BE2C (cell line): ENCODE measurements around the gene PLPP7.
A peak's percentile ranks its signal among the peaks of the same experiment; 100 is the strongest.
"Not testable (repeated sequence)": the region's sequence is repeated elsewhere in the genome, so short reads cannot be mapped to it uniquely, and the experiment has no call there.

Experiments
- DNase-seq: peaks from one replicate; pipeline ENCODE4 v3.0.0-alpha.2; 2020
- H3K27me3 ChIP-seq: fragments of 250-450 bp; sonication (Bioruptor Pico); 2 replicates; pipeline ENCODE4 v1.5.1; 2020; ENCODE audit warnings: mild to moderate bottlenecking
- H3K36me3 ChIP-seq: fragments of 250-450 bp; sonication (Bioruptor Pico); 2 replicates; pipeline ENCODE4 v1.5.1; 2020; ENCODE audit warnings: mild to moderate bottlenecking
- H3K4me1 ChIP-seq: fragments of 250-450 bp; sonication (Bioruptor Pico); 2 replicates; pipeline ENCODE4 v1.5.1; 2020
- H3K4me3 ChIP-seq: 2 replicates; pipeline ENCODE4 v1.5.1; 2011; ENCODE audit warnings: low read depth, low read length
- H3K9me3 ChIP-seq: fragments of 250-450 bp; sonication (Bioruptor Pico); 2 replicates; pipeline ENCODE4 v1.5.1; 2020
- TF ChIP-seq, protein P1 (sequence below): IDR thresholded peaks from 2 replicates; pipeline ENCODE4 v1.5.1; 2012; ENCODE audit warnings: mild to moderate bottlenecking, low read depth, low read length

PLPP7 gene

DNA sequence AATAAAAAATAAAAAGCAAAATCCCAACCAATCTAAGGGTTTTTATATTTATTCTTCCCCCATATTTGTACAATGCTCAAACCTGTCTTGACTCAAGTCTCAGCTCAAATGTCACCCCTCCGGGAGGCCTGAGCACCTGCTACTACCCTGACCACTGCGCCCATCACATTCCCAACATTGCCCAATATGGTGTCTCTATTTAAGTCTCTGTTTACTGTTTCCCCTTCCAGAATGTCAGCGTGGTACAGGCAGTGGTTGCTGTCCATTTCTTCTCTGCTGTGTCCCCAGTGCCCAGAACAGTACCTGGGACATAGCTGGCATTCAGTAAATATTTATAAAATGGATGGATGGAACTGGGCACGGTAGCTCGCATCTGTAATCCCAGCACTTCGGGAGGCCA is 57.0 kb downstream of the PLPP7 start:
- no peak for DNase-seq
- no peak overlapping the region for H3K4me3 ChIP-seq
- peaks cover 6% of the 10 kb centered on the region; the same call in 1 of the 2 replicates for H3K4me1 ChIP-seq
- TF ChIP-seq, protein P1, sequence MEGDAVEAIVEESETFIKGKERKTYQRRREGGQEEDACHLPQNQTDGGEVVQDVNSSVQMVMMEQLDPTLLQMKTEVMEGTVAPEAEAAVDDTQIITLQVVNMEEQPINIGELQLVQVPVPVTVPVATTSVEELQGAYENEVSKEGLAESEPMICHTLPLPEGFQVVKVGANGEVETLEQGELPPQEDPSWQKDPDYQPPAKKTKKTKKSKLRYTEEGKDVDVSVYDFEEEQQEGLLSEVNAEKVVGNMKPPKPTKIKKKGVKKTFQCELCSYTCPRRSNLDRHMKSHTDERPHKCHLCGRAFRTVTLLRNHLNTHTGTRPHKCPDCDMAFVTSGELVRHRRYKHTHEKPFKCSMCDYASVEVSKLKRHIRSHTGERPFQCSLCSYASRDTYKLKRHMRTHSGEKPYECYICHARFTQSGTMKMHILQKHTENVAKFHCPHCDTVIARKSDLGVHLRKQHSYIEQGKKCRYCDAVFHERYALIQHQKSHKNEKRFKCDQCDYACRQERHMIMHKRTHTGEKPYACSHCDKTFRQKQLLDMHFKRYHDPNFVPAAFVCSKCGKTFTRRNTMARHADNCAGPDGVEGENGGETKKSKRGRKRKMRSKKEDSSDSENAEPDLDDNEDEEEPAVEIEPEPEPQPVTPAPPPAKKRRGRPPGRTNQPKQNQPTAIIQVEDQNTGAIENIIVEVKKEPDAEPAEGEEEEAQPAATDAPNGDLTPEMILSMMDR, result no peak
- H3K9me3 ChIP-seq, result no peaks in the 10 kb centered on the region; the same call in 1 of the 2 replicates
- H3K36me3 ChIP-seq, result no peaks in the 10 kb centered on the region
- 0 out of 2 replicates have a peak, but pooled peaks cover 3% of the 10 kb centered on the region for H3K27me3 ChIP-seq

DNA sequence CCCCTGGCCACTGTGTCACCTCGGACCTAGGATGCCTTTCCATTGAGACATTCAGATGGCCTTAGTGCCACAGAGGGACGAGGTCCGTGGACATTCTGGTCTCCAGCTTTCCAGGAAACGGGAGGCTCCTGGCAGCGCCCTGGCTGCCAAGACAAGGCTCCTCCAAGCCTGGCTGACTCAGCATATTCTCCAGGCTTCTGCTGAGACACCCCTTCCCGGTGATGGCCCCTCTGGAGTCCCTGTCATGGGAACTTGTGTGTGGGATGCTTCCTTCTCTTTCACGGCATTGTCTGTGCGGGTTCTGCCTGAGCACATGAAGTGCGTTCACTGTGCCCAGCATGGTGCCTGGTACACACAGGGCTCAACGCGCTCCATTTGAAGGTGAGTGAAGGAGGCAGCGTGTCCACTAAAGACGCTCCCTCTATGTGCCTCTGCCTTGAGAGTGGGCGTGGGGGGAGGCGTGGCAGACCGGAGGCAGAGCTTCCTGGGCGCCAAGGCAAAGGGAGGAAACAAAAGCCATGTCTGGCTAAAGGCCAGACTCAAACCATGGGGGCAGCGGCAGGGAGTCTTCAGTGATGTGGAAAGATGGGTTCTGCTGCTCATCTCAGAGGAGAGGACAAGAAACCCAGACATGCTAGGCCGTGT is 58.0 kb downstream of the PLPP7 start:
- Histone ChIP-seq H3K4me1 (peaks cover 6% of the 10 kb centered on the region; the same call in 1 of the 2 replicates), H3K27me3 (0 out of 2 replicates have a peak, but pooled peaks cover 3% of the 10 kb centered on the region), H3K36me3 (no peaks in the 10 kb centered on the region), H3K9me3 (no peaks in the 10 kb centered on the region; the same call in 1 of the 2 replicates), H3K4me3 (no peak overlapping the region)
- TF ChIP-seq, protein P1, result no peak
- no peak for DNase-seq

DNA sequence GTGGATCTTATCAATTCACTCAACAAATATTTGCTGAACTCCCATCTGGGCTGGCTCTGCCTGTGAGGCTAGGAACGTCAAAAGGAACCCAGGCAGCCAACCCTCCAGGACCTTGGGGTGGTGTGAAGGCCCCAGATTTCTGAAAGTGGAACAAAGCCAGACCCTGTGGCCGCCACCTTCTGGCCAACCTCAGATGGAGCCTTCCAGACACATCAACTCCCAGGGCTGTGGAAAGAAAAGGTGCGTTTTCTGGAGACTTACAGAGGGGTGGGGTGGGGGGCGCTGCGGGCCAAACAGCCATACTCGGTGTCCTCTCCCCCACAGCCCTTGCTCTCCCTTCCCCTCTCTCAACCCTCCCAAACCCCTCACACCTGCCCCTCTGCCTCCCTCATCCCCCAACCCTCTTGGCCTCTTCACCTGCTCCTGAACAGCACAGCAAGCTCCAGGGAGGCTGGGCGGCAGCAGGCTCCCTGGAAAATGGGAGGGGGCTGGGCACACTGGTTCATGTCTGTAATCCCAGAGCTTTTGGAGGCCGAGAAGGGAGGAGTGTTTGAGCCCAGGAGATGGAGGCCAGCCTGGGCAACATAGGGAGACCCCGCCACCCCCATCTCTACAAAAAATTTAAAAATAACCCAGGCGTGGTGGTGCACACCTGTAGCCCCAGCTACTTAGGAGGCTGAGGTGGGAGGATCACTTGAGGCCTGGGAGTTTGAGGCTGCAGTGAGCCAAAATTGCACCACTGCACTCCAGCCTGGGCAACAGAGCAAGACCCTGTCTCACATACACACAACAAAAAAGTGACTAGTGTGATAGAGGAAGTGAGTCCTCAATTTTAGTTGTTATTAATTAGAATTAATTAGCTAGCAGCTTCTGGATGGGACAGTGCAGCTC is 59.4 kb downstream of the PLPP7 start:
- no peaks in the 10 kb centered on the region; the same call in 1 of the 2 replicates for H3K9me3 ChIP-seq
- DNase-seq, result no peak
- TF ChIP-seq, protein P1, result no peak

DNA sequence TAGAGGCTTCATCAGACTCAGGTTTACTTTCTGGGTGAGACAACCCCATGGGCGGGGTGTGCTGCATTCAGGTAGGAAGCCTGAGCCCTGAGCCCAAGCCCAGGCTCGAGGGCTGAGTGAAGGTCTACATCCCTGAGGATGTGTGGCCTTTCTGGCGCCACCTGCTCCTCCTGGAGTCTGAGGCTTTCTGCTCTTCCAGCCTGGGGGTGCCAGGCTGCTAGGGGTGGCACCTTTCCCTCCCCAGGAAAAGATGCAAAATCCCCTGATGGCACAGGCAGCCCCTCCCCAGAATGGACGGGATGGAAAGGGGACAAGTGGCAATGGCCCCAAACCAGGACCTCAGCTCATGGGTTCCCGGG is 60.0 kb downstream of the PLPP7 start:
- TF ChIP-seq, protein P1, result no peak
- Histone ChIP-seq H3K36me3 (no peaks in the 10 kb centered on the region), H3K4me3 (peak overlapping the region; percentile 54), H3K27me3 (0 out of 2 replicates have a peak, but pooled peaks cover 3% of the 10 kb centered on the region), H3K4me1 (peaks cover 6% of the 10 kb centered on the region; the same call in 1 of the 2 replicates), H3K9me3 (no peaks in the 10 kb centered on the region; the same call in 1 of the 2 replicates)
- no peak for DNase-seq

More for the DNA sequence above, 59.4 kb downstream of the PLPP7 start:
- H3K4me1 ChIP-seq, result peaks cover 6% of the 10 kb centered on the region; the same call in 1 of the 2 replicates
- H3K27me3 ChIP-seq, result 0 out of 2 replicates have a peak, but pooled peaks cover 3% of the 10 kb centered on the region
- H3K36me3 ChIP-seq, result no peaks in the 10 kb centered on the region
- H3K4me3 ChIP-seq, result no peak overlapping the region; the same call in 1 of the 2 replicates

DNA sequence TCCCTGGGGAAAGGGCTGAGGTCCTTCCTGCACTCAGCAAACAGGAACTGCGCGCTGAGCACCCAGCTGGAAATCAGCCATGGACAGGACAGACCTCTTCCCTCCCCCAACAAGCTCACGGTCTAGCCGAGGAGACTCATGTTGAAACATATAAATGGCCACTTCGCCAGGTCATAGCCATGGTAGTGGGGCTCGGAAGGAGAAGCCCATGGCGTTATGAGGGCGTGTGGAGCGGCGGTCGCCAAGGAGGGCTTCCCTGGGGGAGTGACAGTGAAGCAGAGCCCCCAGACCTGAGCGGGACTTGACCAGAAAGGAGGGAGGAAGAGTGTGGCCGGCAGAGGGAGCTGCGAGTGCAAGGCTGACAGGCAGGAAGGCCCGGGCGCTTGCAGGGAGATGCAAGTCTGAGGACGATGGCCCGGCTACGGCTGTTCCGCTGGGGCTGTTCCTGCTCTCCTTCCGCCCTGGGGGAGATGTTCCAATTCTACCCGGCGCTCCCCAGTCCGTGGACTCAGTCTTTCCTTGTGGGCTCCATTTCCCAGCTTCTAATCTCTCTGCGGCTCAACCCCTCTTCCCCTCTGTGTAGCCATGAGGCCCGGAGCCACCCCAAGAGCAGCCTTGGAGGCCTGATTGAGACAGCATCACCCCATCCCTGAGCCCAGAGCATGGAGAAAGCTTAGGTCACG is 60.5 kb downstream of the PLPP7 start:
- Histone ChIP-seq H3K4me1 (peaks cover 6% of the 10 kb centered on the region; the same call in 1 of the 2 replicates), H3K4me3 (peak overlapping the region; percentile 54), H3K27me3 (0 out of 2 replicates have a peak, but pooled peaks cover 3% of the 10 kb centered on the region), H3K9me3 (no peaks in the 10 kb centered on the region; the same call in 1 of the 2 replicates), H3K36me3 (no peaks in the 10 kb centered on the region)
- TF ChIP-seq, protein P1, result peak; percentile 91
- peak; percentile 95 for DNase-seq

DNA sequence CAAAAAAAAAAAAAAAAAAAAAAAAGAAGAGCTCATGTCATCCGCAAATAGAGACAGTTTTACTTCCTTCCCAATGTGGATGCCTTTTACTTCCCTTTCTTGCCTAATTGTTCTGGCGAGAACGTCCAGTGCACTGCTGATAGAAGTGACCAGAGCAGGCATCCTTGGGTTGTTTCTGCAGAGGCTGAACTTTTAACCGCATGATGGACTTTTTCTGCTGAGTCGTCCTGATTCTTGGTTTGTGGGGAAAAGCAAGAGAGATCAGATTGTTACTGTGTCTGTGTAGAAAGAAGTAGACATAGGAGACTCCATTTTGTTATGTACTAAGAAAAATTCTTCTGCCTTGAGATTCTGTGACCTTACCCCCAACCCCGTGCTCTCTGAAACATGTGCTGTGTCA is 67.0 kb downstream of the PLPP7 start:
- H3K4me1 ChIP-seq, DNase-seq, H3K36me3 ChIP-seq, H3K4me3 ChIP-seq, H3K9me3 ChIP-seq, H3K27me3 ChIP-seq: not testable (repeated sequence)
